GM21526 (cell line): Measurements from ENCODE around the gene TMEM201.

Source experiments
- ATAC-seq: cut with Tn5 transposase; IDR thresholded peaks from one replicate; pipeline ENCODE4 v1.9.1; 2021; ENCODE audit warnings: moderate library complexity; ENCODE audit not compliant: unreplicated experiment, low FRiP score

TMEM201 gene

GRCh38 chr1:9599741-9600140 lies 11.0 kb downstream of the TMEM201 start:
- no peak for ATAC-seq

GRCh38 chr1:9600861-9601834 lies 12.4 kb downstream of the TMEM201 start:
- no peak for ATAC-seq

DNA sequence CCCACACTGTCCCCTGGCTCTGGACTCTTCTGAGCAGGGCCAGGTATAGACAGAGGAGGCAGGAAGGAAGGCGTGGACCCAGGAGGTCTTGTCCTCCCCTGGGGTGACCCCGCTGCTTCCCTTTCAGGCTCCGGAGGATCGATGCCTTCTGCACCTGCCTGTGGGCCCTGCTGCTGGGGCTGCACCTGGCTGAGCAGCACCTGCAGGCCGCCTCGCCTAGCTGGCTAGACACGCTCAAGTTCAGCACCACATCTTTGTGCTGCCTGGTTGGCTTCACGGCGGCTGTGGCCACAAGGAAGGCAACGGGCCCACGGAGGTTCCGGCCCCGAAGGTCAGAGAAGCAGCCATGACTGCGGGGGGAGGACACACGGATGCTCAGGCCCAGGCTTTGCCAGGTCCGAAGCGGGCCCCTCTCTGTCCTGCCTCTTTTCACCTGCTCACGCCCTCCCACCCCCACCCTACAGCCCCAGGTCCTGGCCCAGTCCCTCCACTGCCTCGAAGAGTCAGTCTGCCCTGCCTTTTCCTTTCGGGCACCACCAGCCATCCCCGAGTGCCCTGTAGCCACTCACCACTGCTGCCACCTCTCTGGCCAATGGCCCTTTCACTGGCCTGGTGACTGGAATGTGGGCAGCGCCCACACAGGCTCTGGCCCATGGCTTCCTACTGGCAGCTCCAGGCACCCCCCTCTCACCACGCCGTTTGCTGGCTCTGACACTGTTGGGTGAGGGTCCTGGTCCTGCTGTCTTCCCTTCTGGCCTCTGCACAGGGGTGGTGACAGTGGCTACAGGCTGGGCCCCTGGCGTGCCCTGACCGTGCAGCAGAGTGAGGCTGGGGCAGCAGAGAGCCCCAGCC lies 13.5 kb downstream of the TMEM201 start:
- no peak for ATAC-seq

DNA sequence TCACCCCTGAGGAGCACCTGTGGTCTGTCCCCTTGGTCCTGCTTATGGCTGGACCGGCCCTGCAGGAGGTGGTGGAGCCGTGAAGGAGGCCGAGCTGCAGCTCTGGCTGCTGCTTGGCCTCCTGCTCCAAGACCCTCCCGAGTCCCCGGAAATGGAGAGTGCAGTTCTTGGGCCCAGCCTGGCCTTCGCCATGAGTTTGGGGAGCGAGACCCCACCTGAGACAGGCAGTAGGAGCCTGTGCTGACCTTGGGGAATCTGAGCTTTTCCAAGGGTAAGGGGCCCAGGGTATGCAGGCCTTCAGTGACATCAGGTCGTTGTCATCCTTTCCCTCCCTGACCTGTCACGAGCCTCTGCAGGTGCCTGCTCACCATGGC lies 14.1 kb downstream of the TMEM201 start:
- no peak for ATAC-seq

GRCh38 chr1:9603307-9603706 lies 14.6 kb downstream of the TMEM201 start:
- ATAC-seq: no peak

- no peak for ATAC-seq
Observed at GRCh38 chr1:9603766-9604753, 15.3 kb downstream of the TMEM201 start.

DNA sequence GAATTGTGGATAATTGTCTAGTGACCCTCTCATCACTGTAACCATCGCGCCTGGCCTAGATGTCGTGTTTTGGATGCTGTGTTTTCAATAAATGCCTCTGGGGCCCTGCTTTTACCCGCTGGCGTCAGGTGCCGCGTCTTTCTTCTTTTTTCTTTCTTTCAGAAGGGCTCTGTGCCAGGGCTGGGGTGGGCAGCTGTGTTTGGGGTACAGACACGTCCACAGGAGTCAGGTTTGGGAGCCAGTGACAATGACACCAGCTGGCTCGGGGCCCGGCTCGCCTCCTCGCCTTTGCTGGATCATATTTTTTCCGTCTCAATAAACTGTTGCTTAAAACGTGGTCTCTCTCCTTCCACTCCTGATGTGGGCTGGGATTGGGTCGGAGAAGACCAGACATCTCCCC lies 16.1 kb downstream of the TMEM201 start:
- no peak for ATAC-seq

GRCh38 chr1:9605946-9606455 lies 17.3 kb downstream of the TMEM201 start:
- ATAC-seq: no peak

DNA sequence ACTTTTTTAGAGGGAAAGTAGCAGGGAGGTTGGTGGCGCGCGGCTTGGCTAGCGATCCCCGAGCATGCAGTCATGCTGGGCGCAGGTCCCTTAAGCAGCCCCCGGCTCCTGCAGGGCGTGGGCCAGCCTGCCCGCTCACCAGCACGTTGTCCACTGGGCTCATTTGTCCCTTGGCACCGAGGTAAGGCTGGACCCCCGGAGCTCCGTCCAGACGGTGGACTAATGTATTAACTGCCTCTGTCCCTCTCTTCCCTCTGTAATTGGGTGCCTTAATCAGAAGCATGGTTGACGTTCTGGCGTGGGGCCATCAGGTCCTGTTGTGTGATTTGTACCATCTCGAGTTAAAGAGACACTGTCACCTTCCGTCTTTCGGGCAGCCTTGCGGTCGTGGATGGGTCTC lies 17.7 kb downstream of the TMEM201 start:
- no peak for ATAC-seq

DNA sequence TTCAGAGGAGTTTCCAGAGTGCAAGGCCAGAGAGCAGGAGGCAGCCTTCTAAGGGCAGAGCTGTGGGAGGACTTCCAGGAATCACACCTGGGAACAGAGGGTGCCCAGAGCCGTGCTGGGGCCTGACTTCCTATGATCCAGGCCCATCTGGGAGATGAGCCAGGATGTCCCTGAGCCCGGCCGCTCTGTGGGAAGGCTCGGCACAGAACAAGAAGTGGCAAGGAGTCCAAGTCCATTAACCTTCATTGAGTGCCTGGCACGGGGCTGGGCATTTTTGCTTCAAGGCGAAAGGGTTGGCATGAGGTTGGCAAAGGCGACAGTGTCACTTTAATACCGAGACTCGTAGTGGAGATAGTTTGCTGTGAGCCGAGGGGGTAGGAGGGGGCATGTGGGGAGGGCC lies 18.2 kb downstream of the TMEM201 start:
- no peak for ATAC-seq

- no peak for ATAC-seq
Observed at GRCh38 chr1:9607352-9607751, 18.6 kb downstream of the TMEM201 start.

DNA sequence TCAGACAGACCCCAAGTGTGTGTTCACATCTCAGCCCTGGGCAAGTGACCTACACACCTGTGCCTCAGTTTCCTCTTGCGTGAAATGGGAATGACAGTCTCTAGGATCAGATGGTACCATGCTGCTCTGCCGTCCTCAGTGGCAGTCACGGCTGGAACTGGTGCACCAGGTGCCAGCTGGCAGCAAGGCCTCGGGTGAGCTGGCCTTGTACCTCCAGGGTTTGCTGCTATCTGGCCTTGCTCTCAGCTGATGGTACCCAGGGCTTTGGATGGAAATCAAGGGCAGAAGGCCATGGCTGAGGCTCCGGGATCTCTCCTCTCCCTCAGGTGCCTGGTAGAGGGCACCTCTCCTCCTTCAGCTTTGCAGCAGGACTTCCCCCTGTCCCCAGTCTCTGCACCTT lies 21.3 kb downstream of the TMEM201 start:
- ATAC-seq: no peak

DNA sequence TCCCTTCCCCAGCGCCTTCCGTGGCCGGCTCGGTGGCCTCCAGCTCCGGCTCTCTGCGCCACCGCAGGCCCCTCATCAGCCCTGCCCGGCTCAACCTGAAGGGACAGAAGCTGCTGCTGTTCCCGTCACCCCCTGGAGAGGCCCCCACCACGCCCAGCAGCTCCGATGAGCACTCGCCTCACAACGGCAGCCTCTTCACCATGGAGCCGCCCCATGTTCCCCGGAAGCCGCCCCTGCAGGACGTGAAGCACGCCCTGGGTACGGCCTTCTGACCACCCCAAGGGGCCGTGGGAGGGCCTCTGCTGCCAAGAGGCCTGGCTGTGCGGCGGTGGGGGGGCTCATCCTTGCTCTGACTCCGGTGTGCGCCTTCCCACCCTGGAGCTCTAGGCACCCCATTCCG lies 21.8 kb downstream of the TMEM201 start:
- ATAC-seq: no peak

GRCh38 chr1:9611716-9612115 lies 23.0 kb downstream of the TMEM201 start:
- ATAC-seq: no peak

- ATAC-seq: no peak
Observed at GRCh38 chr1:9612162-9612845, 23.6 kb downstream of the TMEM201 start.

DNA sequence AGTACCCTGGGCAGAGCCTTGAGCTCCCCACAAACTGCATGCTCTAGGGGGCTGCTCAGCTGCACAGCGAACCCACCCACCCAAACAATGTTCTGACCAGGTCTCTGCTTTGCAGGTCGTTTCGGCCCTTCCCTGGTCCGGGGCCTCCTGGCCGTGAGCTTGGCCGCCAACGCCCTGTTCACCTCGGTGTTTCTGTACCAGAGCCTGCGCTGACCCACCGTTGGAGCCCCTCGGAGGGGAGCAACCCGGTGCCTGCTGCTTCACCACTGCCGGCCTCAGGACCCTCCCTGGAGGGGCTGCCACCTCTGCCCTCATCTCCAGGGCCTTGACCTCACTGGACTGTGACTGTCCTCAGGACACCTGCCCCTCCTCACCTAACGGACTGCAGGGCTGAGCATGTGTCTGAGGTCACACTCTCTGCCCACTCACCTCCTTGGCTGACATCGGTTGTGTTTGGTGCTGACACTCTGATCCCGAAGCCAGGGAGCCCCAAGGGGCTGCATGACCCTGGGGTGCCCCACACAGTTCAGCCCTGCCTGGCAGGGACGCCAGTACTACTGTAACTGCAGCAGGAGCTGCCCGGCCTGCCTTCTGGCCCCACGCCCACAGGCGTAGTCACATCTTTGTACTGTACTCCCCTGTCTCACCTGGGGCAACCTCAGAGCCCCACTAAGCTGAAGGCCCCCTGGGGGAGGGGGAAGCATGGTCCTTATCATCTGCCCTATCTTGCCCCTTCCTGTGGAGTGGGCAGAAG lies 24.3 kb downstream of the TMEM201 start:
- no peak for ATAC-seq

DNA sequence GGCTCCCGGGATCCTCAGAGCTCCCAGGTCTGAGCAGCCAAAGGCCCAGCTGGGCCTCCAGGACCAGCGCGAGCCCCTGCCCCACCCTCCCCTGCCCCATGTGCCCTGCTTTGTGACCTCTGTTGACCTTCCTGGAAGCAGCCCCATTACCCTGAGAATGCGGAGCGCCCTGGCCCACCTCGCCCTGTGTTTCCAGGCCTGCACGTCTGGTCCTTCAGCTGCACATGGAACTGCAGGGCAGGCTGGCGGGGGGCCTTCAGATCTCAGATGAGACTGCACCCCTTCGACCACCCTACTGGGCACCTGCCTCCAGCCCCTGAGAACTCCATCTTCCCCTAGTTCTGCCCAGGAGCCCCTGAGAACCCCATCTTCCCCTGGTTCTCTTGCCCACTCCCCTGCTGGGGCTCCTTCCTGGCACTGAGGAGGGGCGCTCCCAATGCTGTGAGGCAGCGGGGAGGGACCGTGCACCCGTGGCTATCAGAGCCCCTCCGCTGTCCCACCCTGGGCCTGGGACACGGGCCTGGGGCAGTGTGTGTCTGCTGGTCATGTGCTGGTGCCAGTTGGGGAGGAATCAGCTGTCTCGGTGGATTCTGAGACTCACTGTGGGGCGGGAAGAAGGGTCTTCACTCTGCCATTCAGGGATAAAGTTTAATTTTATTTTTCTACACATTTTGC lies 25.1 kb downstream of the TMEM201 start:
- no peak for ATAC-seq

DNA sequence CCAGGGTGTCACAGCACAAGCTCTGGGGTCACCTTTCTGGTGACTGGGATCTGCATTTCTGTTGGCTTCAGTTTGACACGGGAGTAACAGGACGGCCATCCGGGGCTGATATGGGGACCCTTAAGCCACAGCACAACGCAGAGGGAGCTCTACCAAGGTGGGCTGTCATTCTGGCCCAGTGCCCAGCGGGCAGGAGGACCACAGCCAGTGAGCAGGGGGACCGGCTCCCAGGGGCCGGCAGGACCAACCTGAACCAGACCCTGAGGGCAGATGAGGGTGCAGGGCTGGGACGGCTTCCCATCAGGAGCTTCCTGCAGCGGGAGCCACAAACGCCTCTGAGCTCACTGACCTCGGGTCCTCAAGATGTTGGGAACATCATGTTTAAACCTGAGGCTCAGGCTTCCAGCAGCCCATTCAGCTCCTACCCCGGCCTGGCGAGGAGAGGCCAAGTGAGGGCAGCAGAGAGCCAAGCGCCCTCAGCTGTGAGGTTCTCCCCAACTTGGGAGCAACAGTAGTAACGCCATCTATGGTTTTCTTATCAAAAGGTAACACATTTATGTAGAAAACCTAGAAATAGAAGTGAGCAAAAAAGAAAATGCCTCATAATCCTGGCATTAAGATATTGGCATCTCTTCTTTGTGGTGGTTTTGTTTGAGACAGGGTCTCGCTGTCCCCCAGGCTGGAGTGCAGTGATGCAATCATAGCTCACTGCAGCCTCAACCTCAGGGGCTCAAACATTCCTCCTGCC lies 26.8 kb downstream of the TMEM201 start:
- no peak for ATAC-seq
